Islet of Langerhans (tissue), 1 donor: ENCODE results near the gene DOLPP1.

Experiments used
- FAIRE-seq: peaks from one replicate; lab custom pipeline; 2011; peaks lifted over from hg19 to GRCh38; lab: Jason Lieb, UNC

Gene DOLPP1

DNA sequence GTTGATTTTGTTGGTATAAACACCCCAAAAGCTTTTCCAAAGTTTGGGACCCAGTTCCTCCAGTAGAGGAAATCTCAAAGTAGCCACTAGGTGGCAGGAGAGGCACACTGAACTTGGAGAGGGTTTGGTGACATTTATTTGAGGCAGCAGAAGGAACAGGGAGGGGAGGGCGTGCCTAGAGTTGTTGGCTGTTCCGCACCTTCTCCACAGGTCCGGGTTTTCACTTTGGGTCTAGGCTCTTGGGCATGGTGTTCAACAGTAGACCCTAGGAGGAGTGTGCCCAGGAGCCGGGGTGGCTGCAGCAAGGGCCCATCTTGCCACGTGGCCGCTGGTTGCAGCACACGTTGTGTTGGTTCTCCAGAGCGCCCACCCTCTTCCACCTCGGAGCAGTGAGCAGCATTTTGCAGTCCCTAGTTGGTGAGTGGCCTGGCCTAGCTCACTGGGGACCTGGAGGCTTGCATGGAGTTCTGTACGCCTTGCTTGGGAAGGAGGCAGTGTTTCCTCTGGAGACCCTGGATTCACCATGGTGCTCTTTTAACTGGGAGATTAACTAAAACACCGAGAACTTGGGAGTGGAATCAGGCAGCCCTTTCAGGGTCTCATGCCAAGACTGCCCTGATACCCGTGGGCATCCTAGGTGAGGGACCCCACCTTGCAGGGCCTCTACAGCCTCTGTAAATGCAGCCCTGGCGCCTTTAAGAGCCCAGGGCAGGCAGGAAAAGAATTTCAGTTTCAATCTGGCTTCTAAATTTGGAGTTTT, 58.5 kb downstream of the DOLPP1 start:
- peak; percentile 80 for FAIRE-seq

- no peak for FAIRE-seq
These were observed 59.1 kb downstream of the DOLPP1 start for GRCh38 chr9:129139993-129140396.
